ENCODE results near the gene THSD4.

Gene THSD4

GRCh38 chr15:71610728-71611552 lies 495.7 kb downstream of the THSD4 start:
- no peaks in the 10 kb centered on the region for H3K27me3 ChIP-seq (ENCODE audit: control insufficient read depth in 1 of 2, insufficient read depth in 1 of 2, low read length in 2 of 2)
- WGBS = 72% methylated on average over 6 of the region's 6 CpGs

GRCh38 chr15:71611553-71612396 lies 496.5 kb downstream of the THSD4 start:
- Histone ChIP-seq H2BK5ac (ENCODE audit: low read depth, low read length, poor library complexity, severe bottlenecking) (no peak overlapping the region), H3K27ac (ENCODE audit: low read length, poor library complexity, severe bottlenecking) (no peak overlapping the region), H2BK12ac (ENCODE audit: low read length in 2 of 2) (no peak overlapping the region), H3K4me1 (ENCODE audit: control insufficient read depth, insufficient read depth, low read depth, low read length) (no peaks in the 10 kb centered on the region), H2AFZ (ENCODE audit: low read depth, low read length) (no peak overlapping the region), H3K36me3 (ENCODE audit: control insufficient read depth in 1 of 2, insufficient read depth in 2 of 2, low read depth in 1 of 2, low read length in 2 of 2) (no peaks in the 10 kb centered on the region), H3K4ac (ENCODE audit: low read depth in 1 of 2, low read length in 2 of 2) (no peak overlapping the region), H4K91ac (ENCODE audit: low read length) (no peak overlapping the region), H2BK15ac (ENCODE audit: low read depth, poor library complexity, severe bottlenecking) (no peak overlapping the region), H3K9ac (ENCODE audit: low read length) (no peak overlapping the region), H4K8ac (ENCODE audit: low read length) (no peak overlapping the region), H2AK5ac (ENCODE audit: low read length, severe bottlenecking) (no peak overlapping the region), H3K27me3 (ENCODE audit: control insufficient read depth in 1 of 2, insufficient read depth in 1 of 2, low read length in 2 of 2) (no peaks in the 10 kb centered on the region), H2BK120ac (ENCODE audit: low read depth, low read length) (no peak overlapping the region), H3K14ac (ENCODE audit: low read length in 2 of 2) (no peak overlapping the region), H3K23ac (ENCODE audit: low read length in 2 of 2) (no peak overlapping the region), H3K9me3 (ENCODE audit: control insufficient read depth, low read length) (no peaks in the 10 kb centered on the region), H3K4me3 (ENCODE audit: insufficient read depth in 1 of 2, low read depth in 1 of 2, low read length in 2 of 2) (no peak overlapping the region), H3K18ac (ENCODE audit: low read depth in 1 of 2, low read length in 2 of 2) (no peak overlapping the region), H3K4me2 (ENCODE audit: low read length, poor library complexity, severe bottlenecking) (no peak overlapping the region), H3K79me1 (replicated peaks; ENCODE audit: low read length, poor library complexity, severe bottlenecking) (peaks cover 2% of the 10 kb centered on the region)
- no peak for DNase-seq
- 79% methylated on average over 6 of the region's 6 CpGs for WGBS

More at GRCh38 chr15:71610728-71611552, 495.7 kb downstream of the THSD4 start:
- no peak overlapping the region for H2AK5ac ChIP-seq (ENCODE audit: low read length, severe bottlenecking)
- no peak overlapping the region for H2BK15ac ChIP-seq (ENCODE audit: low read depth, poor library complexity, severe bottlenecking)
- H2AFZ ChIP-seq (ENCODE audit: low read depth, low read length) = no peak overlapping the region
- no peak overlapping the region for H4K8ac ChIP-seq (ENCODE audit: low read length)
- DNase-seq = no peak
- H3K4me2 ChIP-seq (ENCODE audit: low read length, poor library complexity, severe bottlenecking) = no peak overlapping the region
- H3K4ac ChIP-seq (ENCODE audit: low read depth in 1 of 2, low read length in 2 of 2) = no peak overlapping the region
- H2BK5ac ChIP-seq (ENCODE audit: low read depth, low read length, poor library complexity, severe bottlenecking) = no peak overlapping the region
- H3K9ac ChIP-seq (ENCODE audit: low read length) = no peak overlapping the region
- H3K9me3 ChIP-seq (ENCODE audit: control insufficient read depth, low read length) = no peaks in the 10 kb centered on the region
- H3K4me3 ChIP-seq (ENCODE audit: insufficient read depth in 1 of 2, low read depth in 1 of 2, low read length in 2 of 2) = no peak overlapping the region
- H3K18ac ChIP-seq (ENCODE audit: low read depth in 1 of 2, low read length in 2 of 2) = no peak overlapping the region
- no peak overlapping the region for H3K23ac ChIP-seq (ENCODE audit: low read length in 2 of 2)
- no peaks in the 10 kb centered on the region for H3K79me1 ChIP-seq (replicated peaks; ENCODE audit: low read length, poor library complexity, severe bottlenecking)
- no peak overlapping the region for H2BK12ac ChIP-seq (ENCODE audit: low read length in 2 of 2)
- H3K36me3 ChIP-seq (ENCODE audit: control insufficient read depth in 1 of 2, insufficient read depth in 2 of 2, low read depth in 1 of 2, low read length in 2 of 2) = no peaks in the 10 kb centered on the region
- H3K27ac ChIP-seq (ENCODE audit: low read length, poor library complexity, severe bottlenecking) = no peak overlapping the region
- H3K14ac ChIP-seq (ENCODE audit: low read length in 2 of 2) = no peak overlapping the region
- H4K91ac ChIP-seq (ENCODE audit: low read length) = no peak overlapping the region
- H2BK120ac ChIP-seq (ENCODE audit: low read depth, low read length) = no peak overlapping the region
- H3K4me1 ChIP-seq (ENCODE audit: control insufficient read depth, insufficient read depth, low read depth, low read length) = no peaks in the 10 kb centered on the region

DNA sequence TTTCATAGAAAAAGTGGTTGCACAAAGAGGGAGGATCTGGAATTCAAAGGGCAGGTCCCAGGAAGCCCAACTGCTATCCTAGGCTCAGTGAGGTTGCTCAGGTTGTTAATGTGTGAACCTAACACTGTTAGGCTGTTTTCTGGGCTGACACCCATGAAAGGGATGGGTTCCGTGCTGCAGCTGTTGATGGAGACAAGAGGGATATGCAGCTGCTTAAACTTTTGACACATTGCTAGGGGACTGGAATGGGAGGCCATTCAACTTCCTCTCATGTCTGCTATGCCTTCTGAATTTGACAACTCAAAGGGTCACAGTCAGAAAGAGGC lies 497.1 kb downstream of the THSD4 start:
- peaks cover 2% of the 10 kb centered on the region for H3K79me1 ChIP-seq (replicated peaks; ENCODE audit: low read length, poor library complexity, severe bottlenecking)
- H3K4me2 ChIP-seq (ENCODE audit: low read length, poor library complexity, severe bottlenecking) = no peak overlapping the region
- H3K9ac ChIP-seq (ENCODE audit: low read length) = no peak overlapping the region
- WGBS = 43% methylated on average over 1 of the region's 1 CpG
- H2AK5ac ChIP-seq (ENCODE audit: low read length, severe bottlenecking) = no peak overlapping the region
- no peak overlapping the region for H2AFZ ChIP-seq (ENCODE audit: low read depth, low read length)
- H3K23ac ChIP-seq (ENCODE audit: low read length in 2 of 2) = no peak overlapping the region
- H4K8ac ChIP-seq (ENCODE audit: low read length) = no peak overlapping the region
- H3K4me1 ChIP-seq (ENCODE audit: control insufficient read depth, insufficient read depth, low read depth, low read length) = no peaks in the 10 kb centered on the region
- H2BK5ac ChIP-seq (ENCODE audit: low read depth, low read length, poor library complexity, severe bottlenecking) = no peak overlapping the region
- H3K14ac ChIP-seq (ENCODE audit: low read length in 2 of 2) = no peak overlapping the region
- no peak overlapping the region for H2BK15ac ChIP-seq (ENCODE audit: low read depth, poor library complexity, severe bottlenecking)
- no peak overlapping the region for H3K4me3 ChIP-seq (ENCODE audit: insufficient read depth in 1 of 2, low read depth in 1 of 2, low read length in 2 of 2)
- no peak overlapping the region for H2BK120ac ChIP-seq (ENCODE audit: low read depth, low read length)
- no peaks in the 10 kb centered on the region for H3K36me3 ChIP-seq (ENCODE audit: control insufficient read depth in 1 of 2, insufficient read depth in 2 of 2, low read depth in 1 of 2, low read length in 2 of 2)
- no peak overlapping the region for H4K91ac ChIP-seq (ENCODE audit: low read length)
- H2BK12ac ChIP-seq (ENCODE audit: low read length in 2 of 2) = no peak overlapping the region
- no peak overlapping the region for H3K27ac ChIP-seq (ENCODE audit: low read length, poor library complexity, severe bottlenecking)
- no peak overlapping the region for H3K18ac ChIP-seq (ENCODE audit: low read depth in 1 of 2, low read length in 2 of 2)
- H3K27me3 ChIP-seq (ENCODE audit: control insufficient read depth in 1 of 2, insufficient read depth in 1 of 2, low read length in 2 of 2) = no peaks in the 10 kb centered on the region
- no peak overlapping the region for H3K4ac ChIP-seq (ENCODE audit: low read depth in 1 of 2, low read length in 2 of 2)
- no peak for DNase-seq
- no peaks in the 10 kb centered on the region for H3K9me3 ChIP-seq (ENCODE audit: control insufficient read depth, low read length)

GRCh38 chr15:71612869-71613268 lies 497.6 kb downstream of the THSD4 start:
- no peak for DNase-seq
- no peaks in the 10 kb centered on the region for H3K36me3 ChIP-seq (ENCODE audit: control insufficient read depth in 1 of 2, insufficient read depth in 2 of 2, low read depth in 1 of 2, low read length in 2 of 2)
- no peak overlapping the region for H2AFZ ChIP-seq (ENCODE audit: low read depth, low read length)
- peaks cover 2% of the 10 kb centered on the region for H3K79me1 ChIP-seq (replicated peaks; ENCODE audit: low read length, poor library complexity, severe bottlenecking)
- H4K8ac ChIP-seq (ENCODE audit: low read length) = no peak overlapping the region
- WGBS = 100% methylated on average over 1 of the region's 2 CpGs
- H3K4me2 ChIP-seq (ENCODE audit: low read length, poor library complexity, severe bottlenecking) = no peak overlapping the region
- H3K27ac ChIP-seq (ENCODE audit: low read length, poor library complexity, severe bottlenecking) = no peak overlapping the region
- H3K4me3 ChIP-seq (ENCODE audit: insufficient read depth in 1 of 2, low read depth in 1 of 2, low read length in 2 of 2) = no peak overlapping the region
- H3K9ac ChIP-seq (ENCODE audit: low read length) = no peak overlapping the region
- H2BK15ac ChIP-seq (ENCODE audit: low read depth, poor library complexity, severe bottlenecking) = no peak overlapping the region
- no peak overlapping the region for H2BK12ac ChIP-seq (ENCODE audit: low read length in 2 of 2)
- no peak overlapping the region for H2BK120ac ChIP-seq (ENCODE audit: low read depth, low read length)
- H3K18ac ChIP-seq (ENCODE audit: low read depth in 1 of 2, low read length in 2 of 2) = no peak overlapping the region
- H3K27me3 ChIP-seq (ENCODE audit: control insufficient read depth in 1 of 2, insufficient read depth in 1 of 2, low read length in 2 of 2) = no peaks in the 10 kb centered on the region
- H3K9me3 ChIP-seq (ENCODE audit: control insufficient read depth, low read length) = no peaks in the 10 kb centered on the region
- no peak overlapping the region for H3K4ac ChIP-seq (ENCODE audit: low read depth in 1 of 2, low read length in 2 of 2)
- no peaks in the 10 kb centered on the region for H3K4me1 ChIP-seq (ENCODE audit: control insufficient read depth, insufficient read depth, low read depth, low read length)
- no peak overlapping the region for H3K23ac ChIP-seq (ENCODE audit: low read length in 2 of 2)
- no peak overlapping the region for H2BK5ac ChIP-seq (ENCODE audit: low read depth, low read length, poor library complexity, severe bottlenecking)
- no peak overlapping the region for H3K14ac ChIP-seq (ENCODE audit: low read length in 2 of 2)
- no peak overlapping the region for H2AK5ac ChIP-seq (ENCODE audit: low read length, severe bottlenecking)
- H4K91ac ChIP-seq (ENCODE audit: low read length) = no peak overlapping the region
